ENCODE data around the gene BRIX1. TPM values are rescaled to one million over a fixed set of nuclear protein-coding genes. Genes with fewer than 3 reads are reported as not detected.

BRIX1 gene
- total RNA-seq, 1 experiment from 2014 or later, result 76.4 TPM

- H3K9me2 ChIP-seq (ENCODE audit: insufficient read depth), result no peaks in the 10 kb centered on the region
- intact Hi-C loops (cut with micrococcal nuclease), result no loop called here
- POLR2A ChIA-PET, result no interaction called here
These were observed 26.1 kb upstream of the BRIX1 start for GRCh38 chr5:34889394-34889793.

More at GRCh38 chr5:34889394-34889793, 26.1 kb upstream of the BRIX1 start:
- Histone ChIP-seq H3K9ac (ENCODE audit: low read length) (no peak overlapping the region), H4K20me1 (ENCODE audit: insufficient read depth) (no peaks in the 10 kb centered on the region), H3K27me3 (ENCODE audit: insufficient read depth, low read length) (no peaks in the 10 kb centered on the region), H3K9me3 (ENCODE audit: control insufficient read depth in 1 of 2, insufficient read depth in 1 of 2, low read depth in 1 of 2, low read length in 2 of 2) (no peaks in the 10 kb centered on the region), H3K4me1 (ENCODE audit: control insufficient read depth in 1 of 2, insufficient read depth in 2 of 2, low read length in 2 of 2) (no peaks in the 10 kb centered on the region), H3K4me3 (replicated peaks in 1 of 2; ENCODE audit: low read depth in 1 of 2, low read length in 2 of 2) (no peak overlapping the region), H3K27ac (ENCODE audit: low read depth, low read length) (no peak overlapping the region), H3K36me3 (ENCODE audit: control insufficient read depth in 1 of 2, insufficient read depth in 2 of 2, low read length in 2 of 2) (no peaks in the 10 kb centered on the region), H3K79me2 (ENCODE audit: insufficient read depth, low read length) (no peaks in the 10 kb centered on the region), H3K4me2 (ENCODE audit: low read length) (no peak overlapping the region), H2AFZ (ENCODE audit: low read depth, low read length, poor library complexity, severe bottlenecking) (no peak overlapping the region)
- DNase-seq (ENCODE audit: low read depth, low spot score) (no peak), ATAC-seq (no peak)
- CTCF ChIA-PET, result no interaction called here
- no peak for TF ChIP-seq SRF (IDR thresholded peaks at IDR 0.05; ENCODE audit: low read depth)
- TF ChIP-seq SIN3A (IDR thresholded peaks at IDR 0.05; ENCODE audit: low read depth), result no peak
- no peak for TF ChIP-seq YY1 (IDR thresholded peaks at IDR 0.05; ENCODE audit: extremely low read depth, insufficient replicate concordance, low read depth, low read length)
- TF ChIP-seq JUND (IDR thresholded peaks at IDR 0.05), result no peak
- TF ChIP-seq SP1 (IDR thresholded peaks at IDR 0.05; ENCODE audit: low read depth), result no peak
- no peak for TF ChIP-seq CEBPB (IDR thresholded peaks at IDR 0.05; ENCODE audit: low read depth)
- no peak for TF ChIP-seq ELF1 (IDR thresholded peaks at IDR 0.05; ENCODE audit: borderline replicate concordance, low read depth)
- no peak for TF ChIP-seq EZH2 (IDR thresholded peaks at IDR 0.05)
- TF ChIP-seq POLR2A (IDR thresholded peaks at IDR 0.05; ENCODE audit: borderline replicate concordance, extremely low read depth, insufficient read depth, insufficient read length), result no peak
- TF ChIP-seq ZBTB33 (IDR thresholded peaks at IDR 0.05; ENCODE audit: extremely low read depth, insufficient replicate concordance, low read length), result no peak
- TF ChIP-seq EGR1 (IDR thresholded peaks at IDR 0.05; ENCODE audit: low read depth), result no peak
- TF ChIP-seq CTCF (IDR thresholded peaks at IDR 0.05 in 2 of 3, conservative IDR thresholded peaks at IDR 0.05 in 1 of 3; ENCODE audit: borderline replicate concordance in 1 of 3, insufficient read depth in 1 of 3, low read depth in 2 of 3, low read length in 2 of 3), result no peak
- no peak for TF ChIP-seq EZH2phosphoT487 (IDR thresholded peaks at IDR 0.05; ENCODE audit: borderline replicate concordance)
- no peak for TF ChIP-seq TCF7L2 (IDR thresholded peaks at IDR 0.05; ENCODE audit: borderline replicate concordance, extremely low read depth, insufficient read depth, insufficient read length)
- no peak for TF ChIP-seq POLR2AphosphoS5 (IDR thresholded peaks at IDR 0.05; ENCODE audit: low read depth, low read length)
- RAD21 ChIA-PET (ENCODE audit: low non-redundant PET in 1 of 2, low total read pairs in 2 of 2, uncharacterized antibody in 2 of 2, unreplicated experiment in 2 of 2), result no interaction called here
- no TSS peak for BruUV-seq (replicated peaks)

Data from HCT116 (cell line).